ENCODE results near the gene HBD.

GRCh38 chr11:5240458-5240857, 6.2 kb upstream of the HBD start:
- TF ChIP-seq CTCF (conservative IDR thresholded peaks at IDR 0.05 in 1 of 2, IDR thresholded peaks at IDR 0.05 in 1 of 2; ENCODE audit: low read depth in 1 of 2, low read length in 2 of 2): no peak
- no peak for TF ChIP-seq EZH2 (IDR thresholded peaks at IDR 0.05; ENCODE audit: low read length, missing control alignments)

All from fibroblast of lung (primary cell).